ENCODE results near the gene KLHDC4.

- TF ChIP-seq CTCF (IDR thresholded peaks at IDR 0.05) (no peak), EZH2 (IDR thresholded peaks at IDR 0.05; ENCODE audit: borderline replicate concordance, insufficient read depth, low read depth, low read length, poor library complexity, severe bottlenecking) (no peak)
These were observed 24.7 kb upstream of the KLHDC4 start for GRCh38 chr16:87790292-87791100.

All from B cell (primary cell).